Vagina (tissue), 2 donors: ENCODE results near the gene PDXK.

Experiments
- CTCF ChIP-seq, 3 experiments: fragments of 450-650 bp in 2 of 3; fragments of 200-600 bp in 1 of 3; sonication (generic) in 1 of 3; IDR thresholded peaks; one replicate each; pipeline ENCODE4 v1.5.1; 2017 to 2019; ENCODE audit warnings: antibody characterized with exemption in 3 of 3, mild to moderate bottlenecking in 2 of 3, moderate library complexity in 2 of 3
- POLR2A ChIP-seq, 2 donors: fragments of 450-650 bp; IDR thresholded peaks; one replicate each; pipeline ENCODE4 v1.6.1; 2017; ENCODE audit warnings: antibody characterized with exemption in 2 of 2, mild to moderate bottlenecking in 2 of 2, moderate library complexity in 2 of 2

GRCh38 chr21:43690346-43690745 lies 28.6 kb upstream of the PDXK start:
- TF ChIP-seq CTCF (IDR thresholded peaks at IDR 0.05) (no peak), POLR2A (IDR thresholded peaks at IDR 0.05) (no peak)
